HepG2 (cell line): ENCODE data around the gene SEMA3F. TPM values are rescaled to one million over a fixed set of nuclear protein-coding genes. Genes with fewer than 3 reads are reported as not detected.

Experiments used
- ATAC-seq: fragments of 200-7000 bp; cut with Tn5 transposase; 3 replicates; pipeline ENCODE4 v1.9.1; 2020; ENCODE audit warnings: mild to moderate bottlenecking, moderate library complexity
- BruUV-seq: library from RNA; stranded (reverse); fragments of 400-500 nt; replicated peaks from 2 replicates; lab custom pipeline; 2021; lab: Mats Ljungman, UMichigan
- CTCF ChIA-PET: fragments of 300-600 bp; formaldehyde crosslinking; extraction: SDS; loops from one replicate; lab custom pipeline; 2021; ENCODE audit warnings: low total read pairs, inconsistent platforms, low intra/inter-chr PET ratio; lab: Yijun Ruan, JAX
- POLR2A ChIA-PET: fragments of 350-600 bp; sonication (Branson Sonifier 250); formaldehyde crosslinking; loops from one replicate; lab custom pipeline; 2020; ENCODE audit warnings: antibody characterized with exemption, inconsistent platforms; lab: Yijun Ruan, JAX
- DNase-seq: peaks from one replicate; pipeline ENCODE4 v3.0.0-alpha.2; 2015; ENCODE audit warnings: low spot score
- FAIRE-seq: peaks from 3 replicates; lab custom pipeline; 2011; peaks lifted over from hg19 to GRCh38; lab: Jason Lieb, UNC
- H2AFZ ChIP-seq: one replicate; pipeline ENCODE4 v1.6.1; 2011; ENCODE audit warnings: low read length, inconsistent platforms
- H3K27ac ChIP-seq: fragments of 300-600 bp; 3 replicates; pipeline ENCODE4 v1.8.0; 2011; ENCODE audit warnings: mixed run types, mild to moderate bottlenecking, mixed read lengths, low read length, inconsistent platforms; ENCODE audit not compliant: insufficient read depth; ENCODE audit errors: extremely low read length
- H3K27me3 ChIP-seq, 2 experiments: fragments of 200-600 bp in 1 of 2; 2 replicates in 1 of 2; 3 replicates in 1 of 2; pipeline versions ENCODE4 v1.6.0 to v1.8.0; 2011; ENCODE audit warnings: low read length in 2 of 2, mild to moderate bottlenecking in 2 of 2, moderate library complexity in 2 of 2, inconsistent platforms in 1 of 2; ENCODE audit not compliant: insufficient read depth in 2 of 2, control insufficient read depth in 1 of 2
- H3K36me3 ChIP-seq, 2 experiments: fragments of 200-600 bp in 1 of 2; replicated peaks in 1 of 2; 2 replicates in 1 of 2; 3 replicates in 1 of 2; pipeline versions ENCODE4 v1.5.1 to v1.8.0; 2011; ENCODE audit warnings: low read length in 2 of 2, inconsistent platforms in 1 of 2; ENCODE audit not compliant: insufficient read depth in 2 of 2, control insufficient read depth in 1 of 2
- H3K4me1 ChIP-seq: 2 replicates; pipeline ENCODE4 v1.5.1; 2012; ENCODE audit warnings: low read length, inconsistent platforms; ENCODE audit not compliant: insufficient read depth
- H3K4me2 ChIP-seq: 2 replicates; pipeline ENCODE4 v1.6.0; 2011; ENCODE audit warnings: low read depth, low read length, inconsistent platforms
- H3K4me3 ChIP-seq, 3 experiments: fragments of 200-600 bp in 1 of 3; sonication (generic), shearing (Covaris generic) in 1 of 3; replicated peaks in 1 of 3; 2 replicates each; pipeline ENCODE4 v1.5.1; 2011 to 2016; ENCODE audit warnings: low read length in 3 of 3, inconsistent platforms in 2 of 3, low read depth in 2 of 3, mild to moderate bottlenecking in 2 of 3, control low read depth in 1 of 3, mixed read lengths in 1 of 3; ENCODE audit not compliant: insufficient read depth in 1 of 3
- H3K79me2 ChIP-seq: one replicate; pipeline ENCODE4 v1.6.1; 2011; ENCODE audit warnings: low read length, inconsistent platforms; ENCODE audit not compliant: insufficient read depth
- H3K9ac ChIP-seq: 2 replicates; pipeline ENCODE4 v1.6.0; 2011; ENCODE audit warnings: mild to moderate bottlenecking, low read depth, low read length, inconsistent platforms; ENCODE audit not compliant: insufficient read depth
- H3K9me3 ChIP-seq: 2 replicates; pipeline ENCODE4 v1.5.1; 2012; ENCODE audit warnings: mild to moderate bottlenecking, low read length
- H4K20me1 ChIP-seq: 2 replicates; pipeline ENCODE4 v1.6.0; 2011; ENCODE audit warnings: inconsistent platforms, mild to moderate bottlenecking, low read length, moderate library complexity; ENCODE audit not compliant: insufficient read depth
- AGO2 ChIP-seq: fragments of 200-400 bp; formaldehyde crosslinking; optimal IDR thresholded peaks from 2 replicates; pipeline ENCODE3; 2017; ENCODE audit warnings: mild to moderate bottlenecking, low read depth, low read length, moderate library complexity
- AKNA ChIP-seq: sonication (generic); formaldehyde crosslinking; IDR thresholded peaks from 2 replicates; pipeline ENCODE4 v1.4.0; 2020; ENCODE audit warnings: missing genetic modification reagents, borderline replicate concordance
- RBFOX2 ChIP-seq: fragments of 200-400 bp; formaldehyde crosslinking; IDR thresholded peaks from 2 replicates; pipeline ENCODE4 v1.6.1; 2017; ENCODE audit warnings: low read depth, mild to moderate bottlenecking, low read length
- ZFP37 ChIP-seq: sonication (generic); formaldehyde crosslinking; IDR thresholded peaks from 2 replicates; pipeline ENCODE4 v1.4.0; 2020; ENCODE audit warnings: missing genetic modification reagents, borderline replicate concordance
- WGBS: methylation state at CpG from one replicate; pipeline ENCODE4 v1.1.6; 2017; ENCODE audit warnings: low lambda C conversion rate; 5-methylcytosine and 5-hydroxymethylcytosine counted together
- in situ Hi-C: cut with HindIII; loops from 2 replicates; pipeline ENCODE4 v1.10.0; 2017; ENCODE audit warnings: low pct_unique_long_range_greater_than_20kb; ENCODE audit not compliant: extremely low pct_ligation_motif_present
- intact Hi-C: fragments of 100-400 bp; cut with micrococcal nuclease; formaldehyde crosslinking; loops from one replicate; pipeline ENCODE4 v1.10.0; 2022; ENCODE audit not compliant: unreplicated experiment
- polyA plus RNA-seq, 8 experiments: library from polyadenylated mRNA; depleted of rRNA in 3 of 8; stranded (reverse) in 7 of 8; unstranded in 1 of 8; fragments of >200 nt; fragmentation: Illumina TruSeq in 4 of 8; extraction: Trizol in 4 of 8; gene quantifications; 2 replicates each; pipeline versions ENCODE4 v1.2.1 to v1.2.3, GENCODE V29; 2011 to 2016; ENCODE audit warnings: low read depth in 4 of 8, missing spikeins in 1 of 8, mixed read lengths in 1 of 8; ENCODE audit not compliant: insufficient read depth in 1 of 8
- total RNA-seq, 5 experiments: library from RNA; depleted of rRNA; stranded (reverse); fragments of >200 nt; fragmentation: Illumina TruSeq; extraction: Trizol; gene quantifications; 2 replicates each; pipeline ENCODE4 v1.2.3, GENCODE V29; 2016; ENCODE audit warnings: low read depth in 1 of 5
- TF ChIP-seq, protein P1 (sequence below): sonication (generic); formaldehyde crosslinking; conservative IDR thresholded peaks from 2 replicates; pipeline ENCODE4 v1.8.1; 2023; ENCODE audit warnings: missing genetic modification reagents

SEMA3F gene
- total and polyA plus RNA-seq, 2 of the 13 experiments (the other 11 are each of a cell fraction or from before 2014, with no cell fraction given): 7.6 to 17.2 TPM

DNA sequence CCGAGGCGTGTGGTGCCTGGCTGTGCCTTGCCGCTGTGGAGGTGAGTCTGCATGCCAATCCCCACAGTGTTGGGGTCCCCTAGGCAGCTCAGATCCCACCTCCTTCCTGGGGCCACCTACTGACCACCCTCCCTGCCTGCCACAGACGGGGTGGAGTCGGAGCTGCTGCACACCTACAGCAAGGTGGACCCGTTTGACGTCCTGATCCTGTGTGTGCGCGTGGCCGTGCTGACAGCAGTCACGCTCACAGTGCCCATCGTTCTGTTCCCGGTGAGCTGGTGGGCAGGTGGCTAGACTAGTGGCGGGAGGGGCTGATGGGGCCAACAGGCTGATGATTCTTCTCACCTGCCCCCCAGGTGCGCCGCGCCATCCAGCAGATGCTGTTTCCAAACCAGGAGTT is 63.3 kb downstream of the SEMA3F start:
- H4K20me1 ChIP-seq: no peaks in the 10 kb centered on the region; the same call in 1 of the 2 replicates
- ChIA-PET POLR2A (interaction anchor here (9.1 to 16.5 kb wide), 2 partner anchors 13 to 23 kb away, joined by 312 to 625 read pairs; partner anchors contain the start of gene SLC38A3), CTCF (no interaction called here)
- intact Hi-C loops: no loop called here
- in situ Hi-C loops: no loop called here
- FAIRE-seq (no peak), ATAC-seq (no peak), DNase-seq (no peak)
- H3K9ac ChIP-seq: no peak overlapping the region
- no peak overlapping the region for H2AFZ ChIP-seq
- H3K79me2 ChIP-seq: no peaks in the 10 kb centered on the region
- peaks cover 22 to 64% of the 10 kb centered on the region in 2 experiments for H3K36me3 ChIP-seq
- TF ChIP-seq ZFP37 (CRISPR knock-in tag): no peak
- peak; percentile 71 for TF ChIP-seq AGO2
- peak; percentile 65; the same call in 1 of the 2 replicates for TF ChIP-seq RBFOX2
- TF ChIP-seq, protein P1, sequence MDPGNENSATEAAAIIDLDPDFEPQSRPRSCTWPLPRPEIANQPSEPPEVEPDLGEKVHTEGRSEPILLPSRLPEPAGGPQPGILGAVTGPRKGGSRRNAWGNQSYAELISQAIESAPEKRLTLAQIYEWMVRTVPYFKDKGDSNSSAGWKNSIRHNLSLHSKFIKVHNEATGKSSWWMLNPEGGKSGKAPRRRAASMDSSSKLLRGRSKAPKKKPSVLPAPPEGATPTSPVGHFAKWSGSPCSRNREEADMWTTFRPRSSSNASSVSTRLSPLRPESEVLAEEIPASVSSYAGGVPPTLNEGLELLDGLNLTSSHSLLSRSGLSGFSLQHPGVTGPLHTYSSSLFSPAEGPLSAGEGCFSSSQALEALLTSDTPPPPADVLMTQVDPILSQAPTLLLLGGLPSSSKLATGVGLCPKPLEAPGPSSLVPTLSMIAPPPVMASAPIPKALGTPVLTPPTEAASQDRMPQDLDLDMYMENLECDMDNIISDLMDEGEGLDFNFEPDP: no peak
- TF ChIP-seq AKNA (CRISPR knock-in tag): no peak
- H3K4me3 ChIP-seq: no peak overlapping the region
- 99% methylated on average over 14 of the region's 17 CpGs for WGBS
- no peak overlapping the region for H3K4me2 ChIP-seq
- no peaks in the 10 kb centered on the region for H3K9me3 ChIP-seq
- no TSS peak for BruUV-seq
- H3K27me3 ChIP-seq: no peaks in the 10 kb centered on the region
- H3K27ac ChIP-seq: no peak overlapping the region
- peaks cover 43% of the 10 kb centered on the region for H3K4me1 ChIP-seq
